Stimulated activated CD8-positive, alpha-beta memory T cell treated with anti-CD3 and anti-CD28 coated beads, Interleukin-2, amount 100 ng/mL, for 1 hour (primary cell): ENCODE results near the gene NMNAT1.
"Not testable (repeated sequence)": the region's sequence is repeated elsewhere in the genome, so short reads cannot be mapped to it uniquely, and the experiment has no call there.

Experiments
- DNase-seq, 2 donors: peaks; one replicate each; pipeline ENCODE4 v3.0.0-alpha.2; 2020; ENCODE audit warnings: low read depth in 2 of 2

The NMNAT1 gene

GRCh38 chr1:10019561-10019960 lies 76.3 kb downstream of the NMNAT1 start:
- DNase-seq = no peak

DNA sequence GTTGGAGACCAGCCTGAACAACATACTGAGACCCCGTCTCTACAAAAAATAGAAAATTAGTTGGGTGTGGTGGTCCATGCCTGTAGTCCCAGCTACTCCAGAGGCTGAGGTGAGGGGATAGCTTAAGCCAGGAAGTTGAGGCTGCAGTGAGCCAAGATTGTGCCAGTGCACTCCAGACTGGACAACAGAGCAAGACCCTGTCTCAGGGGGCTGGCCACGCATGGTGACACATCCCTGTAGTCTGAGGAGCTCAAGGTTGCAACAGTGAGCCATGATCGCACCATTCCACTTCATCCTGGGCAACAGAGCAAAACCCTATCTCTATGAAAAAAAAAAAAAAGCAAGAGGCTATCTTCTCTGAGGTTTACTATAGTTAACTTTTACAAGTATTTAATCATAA lies 76.8 kb downstream of the NMNAT1 start:
- DNase-seq = no peak

DNA sequence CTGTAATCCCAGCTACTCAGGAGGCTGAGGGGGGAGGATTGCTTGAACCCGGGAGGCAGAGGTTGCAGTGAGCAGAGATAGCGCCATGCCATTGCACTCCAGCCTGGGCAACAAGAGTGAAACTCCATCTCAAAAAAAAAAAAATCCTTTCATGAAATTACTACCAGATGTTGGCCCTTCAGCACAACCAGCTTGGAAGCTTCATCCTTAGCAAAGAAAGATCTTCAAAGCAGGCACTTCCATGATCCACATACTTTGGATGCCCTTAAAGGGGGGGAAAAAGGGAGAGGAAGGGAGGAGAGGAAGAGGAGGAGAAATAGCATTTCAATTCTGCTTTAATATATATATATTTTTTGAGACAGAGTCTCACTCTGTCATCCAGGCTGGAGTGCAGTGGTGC lies 77.4 kb downstream of the NMNAT1 start:
- not testable (repeated sequence) for DNase-seq

GRCh38 chr1:10021992-10022391 lies 78.7 kb downstream of the NMNAT1 start:
- DNase-seq = not testable (repeated sequence)

DNA sequence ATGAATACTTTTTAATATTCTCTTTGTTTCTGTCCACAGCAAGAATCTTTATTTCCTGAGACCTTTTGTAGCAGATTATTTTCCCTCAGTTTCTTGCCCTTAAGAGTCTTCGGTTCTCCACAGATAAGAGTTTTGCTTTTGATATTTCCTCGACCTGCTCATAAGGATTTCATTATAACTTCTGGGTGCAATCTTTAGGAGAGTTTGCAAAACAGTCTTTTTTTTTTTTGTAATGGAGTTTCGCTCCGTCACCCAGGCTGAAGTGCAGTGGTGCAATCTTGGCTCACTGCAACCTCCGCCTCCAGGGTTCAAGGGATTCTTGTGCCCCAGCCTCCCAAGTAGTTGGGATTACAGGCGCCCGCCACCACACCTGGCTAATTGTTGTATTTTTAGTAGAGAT lies 79.4 kb downstream of the NMNAT1 start:
- no peak for DNase-seq

- no peak for DNase-seq
Measured at GRCh38 chr1:10025354-10025753, 82.1 kb downstream of the NMNAT1 start.

GRCh38 chr1:10027027-10027426 lies 83.8 kb downstream of the NMNAT1 start:
- no peak for DNase-seq

GRCh38 chr1:10028956-10029500 lies 85.8 kb downstream of the NMNAT1 start:
- DNase-seq = not testable (repeated sequence)

- no peak for DNase-seq
Measured at GRCh38 chr1:10031461-10031860, 88.2 kb downstream of the NMNAT1 start.

DNA sequence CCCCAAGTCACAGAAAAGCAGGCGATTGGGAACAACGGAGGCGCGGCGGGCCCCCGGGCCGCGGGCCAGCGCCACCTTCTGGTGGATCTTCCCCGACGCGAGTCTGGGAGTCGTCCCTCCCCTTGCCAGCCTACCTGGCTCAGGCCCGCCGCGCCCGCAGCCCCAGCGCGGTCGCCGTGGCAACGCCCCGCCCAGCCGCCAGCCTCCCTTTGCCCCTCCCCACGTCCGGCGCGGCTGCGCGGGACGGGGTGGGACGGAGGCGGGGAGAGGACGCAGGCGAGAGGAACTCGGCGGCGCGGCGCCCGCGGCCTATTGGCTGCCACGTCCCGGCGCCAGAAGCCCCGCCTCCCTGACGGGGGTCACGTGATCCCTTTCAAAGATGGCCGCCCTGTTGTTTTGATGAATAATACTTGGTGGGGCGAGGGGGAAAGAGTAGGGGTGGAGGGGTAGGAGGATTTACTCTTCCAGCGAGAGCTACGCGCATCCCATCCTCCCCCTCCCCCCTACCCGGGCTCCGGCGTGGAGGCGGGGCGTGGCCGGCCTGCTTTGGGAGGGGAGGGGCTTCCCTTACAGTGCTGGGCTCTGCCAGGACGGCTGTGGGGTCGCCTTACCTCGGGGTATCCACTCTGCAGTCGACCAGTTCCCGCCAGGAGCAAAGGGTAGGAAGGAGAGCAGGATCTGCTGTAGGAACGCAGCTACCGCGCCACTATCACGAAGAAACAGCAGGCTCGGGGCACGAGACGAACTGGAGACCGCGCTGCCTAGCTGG lies 89.5 kb downstream of the NMNAT1 start, which contains the start of gene UBE4B:
Gene UBE4B (plus strand): TSS at position 369 of the 769 bp plus-strand sequence. CDS start 713 bp downstream, outside the sequence.
- DNase-seq = peak; percentile 95 to 98

GRCh38 chr1:10033359-10033845 lies 90.1 kb downstream of the NMNAT1 start:
- DNase-seq = no peak
